Pancreas (tissue), 10 donors: ENCODE results near the gene REV3L. TPM values are rescaled to one million over a fixed set of nuclear protein-coding genes. Genes with fewer than 3 reads are reported as not detected.

Source experiments
- ATAC-seq, 4 donors: fragments of 200-7000 bp; cut with Tn5 transposase; one replicate each; pipeline versions ENCODE4 v1.8.0 to v1.9.1; 2020; ENCODE audit warnings: mild to moderate bottlenecking in 4 of 4, moderate library complexity in 4 of 4
- DNase-seq, 6 donors: peaks; one replicate each; pipeline ENCODE4 v3.0.0-alpha.2; 2020
- FAIRE-seq: peaks from 2 replicates; lab custom pipeline; 2012; peaks lifted over from hg19 to GRCh38; lab: Jason Lieb, UNC
- H3K27ac ChIP-seq, 4 donors: fragments of 200-600 bp; sonication (generic); 1 replicate in 3 of 4; 2 replicates in 1 of 4; pipeline versions ENCODE4 v1.5.0 to v1.8.0; 2020
- H3K27me3 ChIP-seq, 4 donors: fragments of 200-600 bp; one replicate each; pipeline ENCODE4 v1.8.0; 2021
- H3K36me3 ChIP-seq, 3 donors: fragments of 200-600 bp; sonication (generic) in 1 of 3; one replicate each; pipeline versions ENCODE4 v1.5.0 to v1.8.0; 2020 to 2021
- H3K4me1 ChIP-seq, 3 donors: fragments of 200-600 bp; one replicate each; pipeline ENCODE4 v1.8.0; 2021
- H3K4me3 ChIP-seq, 4 donors: fragments of 200-600 bp; sonication (generic) in 2 of 4; one replicate each; pipeline versions ENCODE4 v1.5.0 to v1.8.0; 2020 to 2021
- H3K9me3 ChIP-seq, 4 donors: fragments of 200-600 bp; one replicate each; pipeline ENCODE4 v1.8.0; 2021
- WGBS, 2 donors: extraction: QIAGEN DNeasy Blood & Tissue Kit; methylation state at CpG; one replicate each; pipeline ENCODE4 v1.1.7; 2013; 5-methylcytosine and 5-hydroxymethylcytosine counted together
- intact Hi-C, 3 donors: fragments of 100-400 bp; cut with DNase I; formaldehyde crosslinking; loops; one replicate each; pipeline versions ENCODE4 v1.11.1 to v1.14.2; 2022
- polyA plus RNA-seq, 2 donors: library from polyadenylated mRNA; stranded (reverse); fragments of 200-250 nt; gene quantifications; one replicate each; pipeline ENCODE4 v1.2.3, GENCODE V29; 2013
- total RNA-seq, 6 donors: library from RNA; stranded (reverse); fragmentation: NEBNext Ultra II Directional in 4 of 6; extraction: Animal tissue kit (Norgen Biotek cat#: 25700) in 4 of 6; gene quantifications; one replicate each; pipeline versions ENCODE4 v1.2.1 to v1.2.4, GENCODE V29; 2021 to 2023
- TF ChIP-seq, protein P1 (sequence below), 4 donors: fragments of 200-600 bp; sonication (generic) in 3 of 4; IDR thresholded peaks; one replicate each; pipeline versions ENCODE4 v1.5.0 to v1.8.0; 2021; ENCODE audit warnings: antibody characterized with exemption in 4 of 4
- donor health status: healthy with polysubstance abuse.
- donor health status: DM: no; HTN: no; CAD: no; lungs with moderate emphysema.
- donor health status: DM: no; HTN: no; CAD: no.
- donor health status: control.
- donor health status: control.
- donor health status: Bipolar disorder and iron deficiency.
- donor health status: DM: yes; HTN: yes; CAD: no.
- donor health status: DM: no; HTN: no; CAD: no.
- donor health status: DM: no; HTN: no; CAD: no.
- donor health status: DM: yes; HTN: yes; CAD: no.

The REV3L gene
- total and polyA plus RNA-seq, 8 donors: 6.9 to 22.0 (median 15.2) TPM

- ATAC-seq (no peak), DNase-seq (no peak), FAIRE-seq (no peak)
- no peak overlapping the region for H3K27ac ChIP-seq
- no peaks in the 10 kb centered on the region for H3K36me3 ChIP-seq
- H3K4me1 ChIP-seq: no peaks in the 10 kb centered on the region
- TF ChIP-seq, protein P1, sequence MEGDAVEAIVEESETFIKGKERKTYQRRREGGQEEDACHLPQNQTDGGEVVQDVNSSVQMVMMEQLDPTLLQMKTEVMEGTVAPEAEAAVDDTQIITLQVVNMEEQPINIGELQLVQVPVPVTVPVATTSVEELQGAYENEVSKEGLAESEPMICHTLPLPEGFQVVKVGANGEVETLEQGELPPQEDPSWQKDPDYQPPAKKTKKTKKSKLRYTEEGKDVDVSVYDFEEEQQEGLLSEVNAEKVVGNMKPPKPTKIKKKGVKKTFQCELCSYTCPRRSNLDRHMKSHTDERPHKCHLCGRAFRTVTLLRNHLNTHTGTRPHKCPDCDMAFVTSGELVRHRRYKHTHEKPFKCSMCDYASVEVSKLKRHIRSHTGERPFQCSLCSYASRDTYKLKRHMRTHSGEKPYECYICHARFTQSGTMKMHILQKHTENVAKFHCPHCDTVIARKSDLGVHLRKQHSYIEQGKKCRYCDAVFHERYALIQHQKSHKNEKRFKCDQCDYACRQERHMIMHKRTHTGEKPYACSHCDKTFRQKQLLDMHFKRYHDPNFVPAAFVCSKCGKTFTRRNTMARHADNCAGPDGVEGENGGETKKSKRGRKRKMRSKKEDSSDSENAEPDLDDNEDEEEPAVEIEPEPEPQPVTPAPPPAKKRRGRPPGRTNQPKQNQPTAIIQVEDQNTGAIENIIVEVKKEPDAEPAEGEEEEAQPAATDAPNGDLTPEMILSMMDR (IDR thresholded peaks at IDR 0.05): no peak
- H3K27me3 ChIP-seq: no peaks in the 10 kb centered on the region
- H3K9me3 ChIP-seq: no peaks in the 10 kb centered on the region
- no peak overlapping the region for H3K4me3 ChIP-seq
- intact Hi-C loops: no loop called here
Observed at GRCh38 chr6:111524735-111525134, 41.7 kb upstream of the REV3L start.

GRCh38 chr6:111524252-111524651, 41.2 kb upstream of the REV3L start:
- intact Hi-C loops: no loop called here
- DNase-seq: no peak
- Histone ChIP-seq H3K4me3 (no peak overlapping the region), H3K9me3 (no peaks in the 10 kb centered on the region), H3K27me3 (no peaks in the 10 kb centered on the region), H3K36me3 (no peaks in the 10 kb centered on the region), H3K27ac (no peak overlapping the region), H3K4me1 (no peaks in the 10 kb centered on the region)
- TF ChIP-seq, protein P1 (IDR thresholded peaks at IDR 0.05): no peak
- WGBS, 2 donors: 84 to 88% methylated on average over 4 of the region's 4 CpGs
- ATAC-seq: no peak
- FAIRE-seq: no peak

- H3K4me3 ChIP-seq: no peak overlapping the region
- no peaks in the 10 kb centered on the region for H3K27me3 ChIP-seq
- no peaks in the 10 kb centered on the region for H3K9me3 ChIP-seq
- no peak overlapping the region for H3K27ac ChIP-seq
- WGBS, 2 donors: 72 to 86% methylated on average over 2 of the region's 2 CpGs
- intact Hi-C loops: no loop called here
- no peaks in the 10 kb centered on the region for H3K36me3 ChIP-seq
- no peaks in the 10 kb centered on the region for H3K4me1 ChIP-seq
- ATAC-seq (no peak), DNase-seq (no peak), FAIRE-seq (no peak)
- TF ChIP-seq, protein P1 (IDR thresholded peaks at IDR 0.05): no peak
Observed at GRCh38 chr6:111523484-111524167, 40.6 kb upstream of the REV3L start.

GRCh38 chr6:111522393-111523020, 39.5 kb upstream of the REV3L start:
- 81 to 83% methylated on average over 4 of the region's 4 CpGs for WGBS, 2 donors
- Histone ChIP-seq H3K36me3 (no peaks in the 10 kb centered on the region), H3K4me3 (no peak overlapping the region), H3K4me1 (no peaks in the 10 kb centered on the region), H3K9me3 (no peaks in the 10 kb centered on the region), H3K27ac (no peak overlapping the region), H3K27me3 (no peaks in the 10 kb centered on the region)
- intact Hi-C loops: no loop called here
- FAIRE-seq (no peak), DNase-seq (no peak), ATAC-seq (no peak)
- TF ChIP-seq, protein P1 (IDR thresholded peaks at IDR 0.05): no peak
